Lung (tissue), 12 donors: Measurements from ENCODE around the gene RC3H1. TPM values are rescaled to one million over a fixed set of nuclear protein-coding genes. Genes with fewer than 3 reads are reported as not detected.
"Not testable (repeated sequence)": the region's sequence is repeated elsewhere in the genome, so short reads cannot be mapped to it uniquely, and the experiment has no call there.

Experiments
- ATAC-seq: fragments of 200-7000 bp; cut with Tn5 transposase; one replicate; pipeline ENCODE4 v1.9.1; 2020; ENCODE audit warnings: moderate number of reproducible peaks; ENCODE audit not compliant: insufficient read depth, low FRiP score
- DNase-seq, 3 donors: peaks; one replicate each; pipeline ENCODE4 v3.0.0-alpha.2; 2013 to 2017
- H3K27ac ChIP-seq, 2 donors: one replicate each; pipeline ENCODE4 v1.5.1; 2013; ENCODE audit warnings: mild to moderate bottlenecking in 2 of 2, moderate library complexity in 2 of 2, control low read depth in 1 of 2, inconsistent platforms in 1 of 2, low read depth in 1 of 2, low read length in 1 of 2
- H3K27me3 ChIP-seq, 3 donors: one replicate each; pipeline ENCODE4 v1.5.1; 2013; ENCODE audit warnings: low read length in 2 of 3; ENCODE audit not compliant: control insufficient read depth in 3 of 3, insufficient read depth in 3 of 3
- H3K36me3 ChIP-seq, 4 donors: one replicate each; pipeline ENCODE4 v1.5.1; 2013; ENCODE audit warnings: low read length in 4 of 4, mild to moderate bottlenecking in 1 of 4, moderate library complexity in 1 of 4; ENCODE audit not compliant: control insufficient read depth in 4 of 4, insufficient read depth in 4 of 4
- H3K4me1 ChIP-seq, 5 donors: one replicate each; pipeline ENCODE4 v1.5.1; 2013; ENCODE audit warnings: low read length in 5 of 5, mild to moderate bottlenecking in 2 of 5, moderate library complexity in 1 of 5; ENCODE audit not compliant: control insufficient read depth in 5 of 5, insufficient read depth in 5 of 5
- H3K4me3 ChIP-seq: one replicate; pipeline ENCODE4 v1.5.1; 2013; ENCODE audit warnings: mild to moderate bottlenecking, control low read depth, moderate library complexity
- H3K9ac ChIP-seq, 2 donors: one replicate each; pipeline ENCODE4 v1.5.1; 2013; ENCODE audit warnings: low read length in 2 of 2, control low read depth in 1 of 2; ENCODE audit not compliant: insufficient read depth in 1 of 2
- H3K9me3 ChIP-seq, 4 donors: one replicate each; pipeline ENCODE4 v1.5.1; 2013; ENCODE audit warnings: low read length in 3 of 4, mild to moderate bottlenecking in 1 of 4, moderate library complexity in 1 of 4; ENCODE audit not compliant: control insufficient read depth in 4 of 4, insufficient read depth in 3 of 4
- CTCF ChIP-seq: IDR thresholded peaks from 2 replicates; pipeline ENCODE4 v1.5.1; 2012; ENCODE audit warnings: mild to moderate bottlenecking; ENCODE audit errors: control extremely low read depth, extremely low read depth
- WGBS, 2 donors: extraction: QIAGEN DNeasy Blood & Tissue Kit; methylation state at CpG; one replicate each; pipeline ENCODE4 v1.1.7; 2013; 5-methylcytosine and 5-hydroxymethylcytosine counted together
- polyA plus RNA-seq, 2 donors: library from polyadenylated mRNA; stranded (reverse); fragments of 200-250 nt; gene quantifications; one replicate each; pipeline ENCODE4 v1.2.1, GENCODE V29; 2013
- total RNA-seq, 2 donors: library from RNA; depleted of rRNA in 1 of 2; stranded (reverse); fragments of >200 nt in 1 of 2; gene quantifications; one replicate each; pipeline ENCODE4 v1.2.1, GENCODE V29; 2014 to 2021
- donor health status: control.
- donor health status: control.
- donor health status: Bipolar disorder and iron deficiency.
- donor health status: healthy.
- donor health status: DM: yes; HTN: yes; CAD: no.

The RC3H1 gene
- total and polyA plus RNA-seq, 4 donors: 3.8 to 51.5 (median 17.1) TPM

GRCh38 chr1:173997791-173998190, 24.4 kb downstream of the RC3H1 start:
- Histone ChIP-seq H3K4me3 (no peak overlapping the region), H3K4me1 (peaks cover 0 to 26% (median 3%) of the 10 kb centered on the region in 5 donors), H3K9me3 (no peaks in the 10 kb centered on the region), H3K27me3 (no peaks in the 10 kb centered on the region), H3K9ac (no peak overlapping the region), H3K27ac (no peak overlapping the region), H3K36me3 (peaks cover 4 to 7% (median 5%) of the 10 kb centered on the region in 4 donors)
- DNase-seq (peak in 1 of 3 donors; percentile 4), ATAC-seq (no peak)
- no peak for TF ChIP-seq CTCF
- 20 to 31% methylated on average over 1 of the region's 1 CpG for WGBS, 2 donors

DNA sequence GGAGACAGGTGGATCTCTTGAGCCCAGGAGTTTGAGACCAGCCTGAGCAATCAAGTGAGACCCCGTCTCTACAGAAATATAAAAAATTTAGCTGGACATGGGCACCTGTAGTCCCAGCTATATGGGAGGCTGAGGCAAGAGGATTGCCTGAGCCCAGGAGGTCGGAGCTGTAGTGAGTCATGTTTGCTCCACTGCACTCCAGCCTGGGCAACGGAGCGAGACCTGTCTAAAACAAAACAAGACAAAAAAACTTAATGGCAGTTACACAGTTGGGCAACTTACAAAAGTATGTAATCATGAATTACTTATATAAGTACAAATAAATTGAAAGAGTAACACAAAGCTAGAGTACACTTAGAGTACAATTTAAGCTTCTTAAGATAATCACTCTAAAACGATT, 25.2 kb downstream of the RC3H1 start:
- peaks cover 0 to 24% (median 3%) of the 10 kb centered on the region in 5 donors for H3K4me1 ChIP-seq
- ATAC-seq (no peak), DNase-seq (no peak)
- H3K9me3 ChIP-seq: no peaks in the 10 kb centered on the region
- no peak overlapping the region for H3K27ac ChIP-seq
- H3K27me3 ChIP-seq: no peaks in the 10 kb centered on the region
- H3K36me3 ChIP-seq: peaks cover 5 to 10% (median 8%) of the 10 kb centered on the region in 4 donors
- H3K4me3 ChIP-seq: no peak overlapping the region
- 77 to 88% methylated on average over 5 of the region's 5 CpGs for WGBS, 2 donors
- H3K9ac ChIP-seq: no peak overlapping the region
- no peak for TF ChIP-seq CTCF

- peaks cover 0 to 12% (median 0%) of the 10 kb centered on the region in 5 donors for H3K4me1 ChIP-seq
- peaks cover 0 to 2% (median 0%) of the 10 kb centered on the region in 4 donors for H3K9me3 ChIP-seq
- H3K27me3 ChIP-seq: no peaks in the 10 kb centered on the region
- H3K27ac ChIP-seq: no peak overlapping the region
- ATAC-seq (no peak), DNase-seq (no peak)
- no peak overlapping the region for H3K4me3 ChIP-seq
- H3K36me3 ChIP-seq: peaks cover 9 to 17% (median 12%) of the 10 kb centered on the region in 4 donors
- H3K9ac ChIP-seq: no peak overlapping the region
- no peak for TF ChIP-seq CTCF
These were observed 26.7 kb downstream of the RC3H1 start for GRCh38 chr1:173995475-173995874.

GRCh38 chr1:173993948-173994347, 28.2 kb downstream of the RC3H1 start:
- 91 to 97% methylated on average over 11 of the region's 11 CpGs for WGBS, 2 donors
- H3K27me3 ChIP-seq, DNase-seq, H3K9me3 ChIP-seq, H3K9ac ChIP-seq, H3K4me1 ChIP-seq, ATAC-seq, H3K27ac ChIP-seq, H3K4me3 ChIP-seq: not testable (repeated sequence)
- H3K36me3 ChIP-seq: peaks cover 9 to 24% (median 14%) of the 10 kb centered on the region in 4 donors
